Breast epithelium (tissue), 4 donors: ENCODE data around the gene IDH1. TPM values are rescaled to one million over a fixed set of nuclear protein-coding genes. Genes with fewer than 3 reads are reported as not detected.

ENCODE experiments used
- DNase-seq, 2 donors: peaks; one replicate each; pipeline ENCODE4 v3.0.0-alpha.2; 2019; ENCODE audit warnings: low spot score in 2 of 2
- H3K27ac ChIP-seq, 2 donors: fragments of 200-600 bp; sonication (generic) in 1 of 2; one replicate each; pipeline ENCODE4 v1.5.1; 2016 to 2019; ENCODE audit warnings: mild to moderate bottlenecking in 1 of 2
- H3K27me3 ChIP-seq, 2 donors: fragments of 200-600 bp; sonication (generic) in 1 of 2; one replicate each; pipeline versions ENCODE4 v1.5.1 to v1.6.0; 2017 to 2019; ENCODE audit warnings: control low read depth in 1 of 2, mild to moderate bottlenecking in 1 of 2
- H3K36me3 ChIP-seq: fragments of 200-600 bp; one replicate; pipeline ENCODE4 v1.5.1; 2019
- H3K4me1 ChIP-seq, 2 donors: fragments of 200-600 bp; sonication (generic); one replicate each; pipeline ENCODE4 v1.5.1; 2016 to 2019; ENCODE audit warnings: control low read depth in 1 of 2
- H3K4me3 ChIP-seq, 3 donors: fragments of 200-600 bp; sonication (generic); 1 replicate in 2 of 3; 2 replicates in 1 of 3; pipeline ENCODE4 v1.5.1; 2016 to 2019; ENCODE audit warnings: mild to moderate bottlenecking in 3 of 3, moderate library complexity in 2 of 3
- H3K9me3 ChIP-seq, 2 donors: fragments of 200-600 bp; sonication (generic) in 1 of 2; one replicate each; pipeline ENCODE4 v1.5.1; 2016 to 2019; ENCODE audit warnings: control low read depth in 1 of 2
- CTCF ChIP-seq, 3 donors: fragments of 450-650 bp; IDR thresholded peaks; one replicate each; pipeline ENCODE4 v1.5.1; 2016 to 2017; ENCODE audit warnings: antibody characterized with exemption in 3 of 3, mild to moderate bottlenecking in 3 of 3, moderate library complexity in 3 of 3
- POLR2A ChIP-seq: fragments of 450-650 bp; IDR thresholded peaks from one replicate; pipeline ENCODE4 v1.6.1; 2016; ENCODE audit warnings: antibody characterized with exemption, mild to moderate bottlenecking, moderate library complexity
- POLR2AphosphoS5 ChIP-seq, 3 donors: sonication (generic); formaldehyde crosslinking; IDR thresholded peaks; one replicate each; pipeline ENCODE4 v1.6.1; 2017; ENCODE audit warnings: antibody characterized with exemption in 3 of 3
- intact Hi-C: fragments of 100-400 bp; cut with DNase I; formaldehyde crosslinking; loops from one replicate; pipeline ENCODE4 v1.15.1; 2023; ENCODE audit warnings: low total_unique reads
- total RNA-seq, 3 donors: library from RNA; depleted of rRNA; stranded (reverse); fragments of >200 nt; gene quantifications; one replicate each; pipeline ENCODE4 v1.1.0, GENCODE V29; 2016

IDH1 gene
- total RNA-seq = 100 to 1,000 TPM in 1 of 3 donors, 10 to 100 TPM in 2; 80.3 to 333 (median 94.5) TPM

- Histone ChIP-seq H3K27me3 (no peaks in the 10 kb centered on the region), H3K27ac (peak within 1 kb of the TSS; percentile 77 to 88), H3K36me3 (no peaks in the 10 kb centered on the region), H3K9me3 (no peaks in the 10 kb centered on the region), H3K4me3 (peak within 1 kb of the TSS; percentile 83 to 87 (median 85)), H3K4me1 (peaks cover 0 to 9% of the 10 kb centered on the region in 2 donors)
- intact Hi-C loops = no loop called here
- peak; percentile 92 to 97 for DNase-seq
- TF ChIP-seq POLR2AphosphoS5 (IDR thresholded peaks at IDR 0.05) = peak in 1 of 3 donors; percentile 20
- TF ChIP-seq POLR2A = no peak
Measured at GRCh38 chr2:208254871-208255556, at the start of gene IDH1. IDH1 (minus strand) TSS chr2:208255071; CDS start chr2:208251551, 3,520 bp downstream.

- intact Hi-C loops = no loop called here
- Histone ChIP-seq H3K4me3 (no peak overlapping the region), H3K36me3 (peaks cover 8% of the 10 kb centered on the region), H3K27me3 (no peaks in the 10 kb centered on the region), H3K27ac (no peak overlapping the region), H3K4me1 (no peaks in the 10 kb centered on the region), H3K9me3 (no peaks in the 10 kb centered on the region)
- no peak for DNase-seq
- TF ChIP-seq POLR2A (no peak), POLR2AphosphoS5 (IDR thresholded peaks at IDR 0.05) (no peak), CTCF (IDR thresholded peaks at IDR 0.05) (no peak)
Measured at GRCh38 chr2:208304157-208304556, 49.3 kb upstream of the IDH1 start.

- no peak for DNase-seq
- Histone ChIP-seq H3K9me3 (no peaks in the 10 kb centered on the region), H3K36me3 (peaks cover 8% of the 10 kb centered on the region), H3K27me3 (no peaks in the 10 kb centered on the region), H3K4me1 (no peaks in the 10 kb centered on the region), H3K27ac (no peak overlapping the region), H3K4me3 (no peak overlapping the region)
- no peak for TF ChIP-seq CTCF (IDR thresholded peaks at IDR 0.05)
- no peak for TF ChIP-seq POLR2A
- TF ChIP-seq POLR2AphosphoS5 (IDR thresholded peaks at IDR 0.05) = no peak
- intact Hi-C loops = no loop called here
Measured at GRCh38 chr2:208300847-208301618, 46.2 kb upstream of the IDH1 start.

- no peaks in the 10 kb centered on the region for H3K36me3 ChIP-seq
- intact Hi-C loops = no loop called here
- DNase-seq = no peak
- no peak overlapping the region for H3K4me3 ChIP-seq
- TF ChIP-seq POLR2AphosphoS5 (IDR thresholded peaks at IDR 0.05) = no peak
- TF ChIP-seq POLR2A = no peak
- no peak for TF ChIP-seq CTCF (IDR thresholded peaks at IDR 0.05)
- no peaks in the 10 kb centered on the region for H3K9me3 ChIP-seq
- H3K27me3 ChIP-seq = no peaks in the 10 kb centered on the region
- no peaks in the 10 kb centered on the region for H3K4me1 ChIP-seq
- no peak overlapping the region for H3K27ac ChIP-seq
Measured at GRCh38 chr2:208297961-208298360, 43.1 kb upstream of the IDH1 start.

GRCh38 chr2:208296610-208297009 is 41.7 kb upstream of the IDH1 start:
- DNase-seq = no peak
- Histone ChIP-seq H3K4me3 (no peak overlapping the region), H3K9me3 (no peaks in the 10 kb centered on the region), H3K27me3 (no peaks in the 10 kb centered on the region), H3K4me1 (no peaks in the 10 kb centered on the region), H3K36me3 (peaks cover 3% of the 10 kb centered on the region), H3K27ac (no peak overlapping the region)
- intact Hi-C loops = no loop called here
- no peak for TF ChIP-seq CTCF (IDR thresholded peaks at IDR 0.05)
- no peak for TF ChIP-seq POLR2A
- no peak for TF ChIP-seq POLR2AphosphoS5 (IDR thresholded peaks at IDR 0.05)
